Gastroesophageal sphincter (tissue), 3 donors: Measurements from ENCODE around the gene MARK2.

Source experiments
- CTCF ChIP-seq, 4 experiments: fragments of 200-600 bp in 2 of 4; fragments of 450-650 bp in 2 of 4; sonication (generic) in 1 of 4; IDR thresholded peaks; one replicate each; pipeline ENCODE4 v1.5.1; 2017 to 2019; ENCODE audit warnings: antibody characterized with exemption in 4 of 4, mild to moderate bottlenecking in 2 of 4, moderate library complexity in 2 of 4
- EP300 ChIP-seq: sonication (generic); formaldehyde crosslinking; IDR thresholded peaks from one replicate; pipeline ENCODE4 v1.6.1; 2017; ENCODE audit warnings: antibody characterized with exemption, mild to moderate bottlenecking
- POLR2A ChIP-seq, 2 donors: fragments of 450-650 bp; IDR thresholded peaks; one replicate each; pipeline ENCODE4 v1.6.1; 2017; ENCODE audit warnings: antibody characterized with exemption in 2 of 2, mild to moderate bottlenecking in 2 of 2, moderate library complexity in 1 of 2

- TF ChIP-seq EP300 (no peak), CTCF (IDR thresholded peaks at IDR 0.05) (no peak), POLR2A (IDR thresholded peaks at IDR 0.05) (no peak)
Measured at GRCh38 chr11:63916837-63917691, 78.2 kb downstream of the MARK2 start, which contains the start of gene RCOR2.
